Subcutaneous adipose tissue (tissue), 4 donors: ENCODE data around the gene EXOC3L2. TPM values are rescaled to one million over a fixed set of nuclear protein-coding genes. Genes with fewer than 3 reads are reported as not detected.

Experiments used
- total RNA-seq, 4 donors: library from RNA; depleted of rRNA; stranded (reverse); fragments of >200 nt; gene quantifications; one replicate each; pipeline ENCODE4 v1.1.0, GENCODE V29; 2016
- TF ChIP-seq, protein P1 (sequence below): fragments of 450-650 bp; IDR thresholded peaks from one replicate; pipeline ENCODE4 v1.5.1; 2016; ENCODE audit warnings: low read depth, mild to moderate bottlenecking, control low read depth, antibody characterized with exemption, moderate library complexity

The EXOC3L2 gene
- total RNA-seq, 4 donors from 2014 or later = 0.44 to 2.6 (median 0.91) TPM

- TF ChIP-seq, protein P1, sequence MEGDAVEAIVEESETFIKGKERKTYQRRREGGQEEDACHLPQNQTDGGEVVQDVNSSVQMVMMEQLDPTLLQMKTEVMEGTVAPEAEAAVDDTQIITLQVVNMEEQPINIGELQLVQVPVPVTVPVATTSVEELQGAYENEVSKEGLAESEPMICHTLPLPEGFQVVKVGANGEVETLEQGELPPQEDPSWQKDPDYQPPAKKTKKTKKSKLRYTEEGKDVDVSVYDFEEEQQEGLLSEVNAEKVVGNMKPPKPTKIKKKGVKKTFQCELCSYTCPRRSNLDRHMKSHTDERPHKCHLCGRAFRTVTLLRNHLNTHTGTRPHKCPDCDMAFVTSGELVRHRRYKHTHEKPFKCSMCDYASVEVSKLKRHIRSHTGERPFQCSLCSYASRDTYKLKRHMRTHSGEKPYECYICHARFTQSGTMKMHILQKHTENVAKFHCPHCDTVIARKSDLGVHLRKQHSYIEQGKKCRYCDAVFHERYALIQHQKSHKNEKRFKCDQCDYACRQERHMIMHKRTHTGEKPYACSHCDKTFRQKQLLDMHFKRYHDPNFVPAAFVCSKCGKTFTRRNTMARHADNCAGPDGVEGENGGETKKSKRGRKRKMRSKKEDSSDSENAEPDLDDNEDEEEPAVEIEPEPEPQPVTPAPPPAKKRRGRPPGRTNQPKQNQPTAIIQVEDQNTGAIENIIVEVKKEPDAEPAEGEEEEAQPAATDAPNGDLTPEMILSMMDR = no peak
These were observed 74.0 kb downstream of the EXOC3L2 start for GRCh38 chr19:45171211-45171623.

- TF ChIP-seq, protein P1 = no peak
These were observed 74.8 kb downstream of the EXOC3L2 start for GRCh38 chr19:45170146-45171106.

DNA sequence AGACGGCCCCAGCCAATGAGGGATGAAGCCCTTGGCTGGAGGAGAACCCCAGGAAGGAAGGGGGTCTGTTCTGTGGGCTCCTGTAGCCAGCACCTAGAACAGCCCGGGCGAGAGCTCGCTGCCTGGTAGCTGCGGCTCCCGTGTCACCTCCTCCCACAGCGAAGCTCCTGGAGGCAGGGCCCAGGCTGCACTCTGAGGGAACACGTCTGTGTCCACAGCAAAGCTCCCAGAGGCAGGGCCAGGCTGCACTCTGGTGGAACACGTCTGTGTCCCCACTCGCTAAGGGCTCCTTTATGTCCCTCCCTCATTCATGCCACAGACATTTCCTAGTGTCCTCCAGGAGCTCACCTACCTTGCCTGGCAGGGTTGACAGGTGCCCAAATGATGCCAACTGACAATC, 75.6 kb downstream of the EXOC3L2 start:
- TF ChIP-seq, protein P1 = no peak

- TF ChIP-seq, protein P1 = no peak
These were observed 76.3 kb downstream of the EXOC3L2 start for GRCh38 chr19:45168767-45169351.

DNA sequence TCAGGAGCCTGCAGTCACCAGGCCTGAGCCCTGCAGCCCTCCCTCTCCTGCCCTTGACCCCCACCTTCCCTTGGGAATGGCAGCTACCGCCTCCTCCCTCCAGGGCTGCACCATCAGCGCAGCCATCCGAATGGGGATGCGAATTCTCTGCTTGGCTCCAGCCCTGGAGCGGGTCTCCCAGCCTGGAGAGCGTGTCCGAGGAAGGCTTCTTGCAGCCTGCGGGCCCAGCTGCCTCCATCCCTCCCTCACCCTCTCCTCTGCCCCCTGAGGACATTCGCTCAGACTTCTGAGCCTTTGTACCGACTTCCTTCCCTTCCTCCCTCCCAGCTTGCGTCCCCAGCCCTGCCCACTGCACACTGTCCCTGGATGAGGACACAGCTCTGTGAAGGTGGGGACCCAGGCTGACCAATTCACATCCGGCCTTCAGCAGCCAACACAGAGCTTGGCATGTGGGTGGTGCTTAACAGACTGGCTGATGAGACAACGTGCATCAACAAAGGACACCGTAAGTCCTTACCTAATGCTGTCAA, 78.4 kb downstream of the EXOC3L2 start:
- TF ChIP-seq, protein P1 = no peak

DNA sequence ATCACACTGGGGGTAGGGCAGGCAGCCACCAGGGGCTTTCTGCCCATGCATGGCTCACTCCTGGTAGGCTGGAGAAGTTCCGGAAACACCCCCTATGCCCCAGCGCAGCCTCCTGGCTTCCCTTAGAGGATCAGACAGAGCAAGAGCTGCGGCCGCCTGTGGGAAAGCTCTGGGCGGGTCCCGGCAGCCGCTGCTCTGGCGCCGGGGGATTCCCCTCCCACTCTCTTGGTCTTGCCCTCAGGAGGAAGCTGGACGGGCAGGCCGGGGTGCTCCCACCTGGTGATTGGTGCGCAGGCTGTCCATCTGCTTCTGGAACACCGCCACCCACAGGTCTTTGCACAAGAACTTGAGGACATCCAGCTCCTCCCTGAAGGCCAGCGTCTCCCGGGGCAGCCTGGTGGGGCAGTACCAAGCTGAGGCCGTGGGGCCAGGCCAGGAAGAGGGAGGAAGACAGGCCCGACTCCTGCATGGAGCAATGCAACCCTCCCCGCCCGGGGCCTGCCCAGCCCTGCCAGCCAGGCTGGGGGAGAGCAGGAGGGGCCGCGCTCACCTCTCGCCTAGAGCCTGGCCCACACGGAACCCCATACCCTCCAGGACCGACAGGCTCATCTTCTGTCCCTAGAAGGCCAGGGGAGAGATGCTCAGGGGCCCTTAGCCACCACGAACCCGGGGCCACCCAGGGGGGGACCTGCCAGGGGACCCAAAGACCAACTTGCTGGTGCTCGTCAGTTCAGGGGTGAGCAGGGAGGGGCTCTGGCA, 80.5 kb downstream of the EXOC3L2 start:
- TF ChIP-seq, protein P1 = no peak
